ENCODE results near the gene PCNT.

PCNT gene

GRCh38 chr21:46425571-46425970 is 101.6 kb downstream of the PCNT start:
- no peak for DNase-seq (ENCODE audit: low read depth in 1 of 2, low spot score in 1 of 2)

GRCh38 chr21:46426313-46427046 is 102.5 kb downstream of the PCNT start:
- Histone ChIP-seq H3K4me3 (replicated peaks; ENCODE audit: insufficient read depth, low read length) (no peak overlapping the region), H3K27ac (replicated peaks) (no peak overlapping the region), H3K27me3 (ENCODE audit: insufficient read depth, poor library complexity, severe bottlenecking) (no peaks in the 10 kb centered on the region)
- no peak for TF ChIP-seq GABPA (IDR thresholded peaks at IDR 0.05; ENCODE audit: low read depth)
- no peak for TF ChIP-seq CTCF (IDR thresholded peaks at IDR 0.05; ENCODE audit: insufficient read depth, low read length)
- TF ChIP-seq SPI1 (IDR thresholded peaks at IDR 0.05; ENCODE audit: borderline replicate concordance, low read depth): no peak
- TF ChIP-seq POLR2AphosphoS5 (IDR thresholded peaks at IDR 0.05; ENCODE audit: low read depth): no peak
- no peak for TF ChIP-seq REST (IDR thresholded peaks at IDR 0.05; ENCODE audit: insufficient replicate concordance, low read depth)
- DNase-seq (ENCODE audit: low read depth in 1 of 2, low spot score in 1 of 2): no peak

More at GRCh38 chr21:46425571-46425970, 101.6 kb downstream of the PCNT start:
- Histone ChIP-seq H3K27ac (replicated peaks) (no peak overlapping the region), H3K4me3 (replicated peaks; ENCODE audit: insufficient read depth, low read length) (no peak overlapping the region), H3K27me3 (ENCODE audit: insufficient read depth, poor library complexity, severe bottlenecking) (no peaks in the 10 kb centered on the region)
- TF ChIP-seq REST (IDR thresholded peaks at IDR 0.05; ENCODE audit: insufficient replicate concordance, low read depth) (no peak), GABPA (IDR thresholded peaks at IDR 0.05; ENCODE audit: low read depth) (no peak), POLR2AphosphoS5 (IDR thresholded peaks at IDR 0.05; ENCODE audit: low read depth) (no peak), SPI1 (IDR thresholded peaks at IDR 0.05; ENCODE audit: borderline replicate concordance, low read depth) (no peak), CTCF (IDR thresholded peaks at IDR 0.05; ENCODE audit: insufficient read depth, low read length) (no peak)

GRCh38 chr21:46427516-46427915 is 103.6 kb downstream of the PCNT start:
- Histone ChIP-seq H3K4me3 (replicated peaks; ENCODE audit: insufficient read depth, low read length) (no peak overlapping the region), H3K27me3 (ENCODE audit: insufficient read depth, poor library complexity, severe bottlenecking) (no peaks in the 10 kb centered on the region), H3K27ac (replicated peaks) (no peak overlapping the region)
- TF ChIP-seq SPI1 (IDR thresholded peaks at IDR 0.05; ENCODE audit: borderline replicate concordance, low read depth) (no peak), REST (IDR thresholded peaks at IDR 0.05; ENCODE audit: insufficient replicate concordance, low read depth) (no peak), CTCF (IDR thresholded peaks at IDR 0.05; ENCODE audit: insufficient read depth, low read length) (no peak), GABPA (IDR thresholded peaks at IDR 0.05; ENCODE audit: low read depth) (no peak), POLR2AphosphoS5 (IDR thresholded peaks at IDR 0.05; ENCODE audit: low read depth) (no peak)
- DNase-seq (ENCODE audit: low read depth in 1 of 2, low spot score in 1 of 2): no peak
